HEK293 (cell line): ENCODE measurements around the gene NFRKB.

Source experiments
- ATF2 ChIP-seq: fragments of 450-650 bp; formaldehyde crosslinking; IDR thresholded peaks from 2 replicates; pipeline ENCODE4 v1.5.1; 2016; ENCODE audit warnings: missing biosample characterization, missing genetic modification characterization, low read depth
- REST ChIP-seq: fragments of 450-650 bp; formaldehyde crosslinking; IDR thresholded peaks from 2 replicates; pipeline ENCODE4 v1.5.1; 2016; ENCODE audit warnings: missing biosample characterization, missing genetic modification characterization
- YY1 ChIP-seq: fragments of 450-650 bp; formaldehyde crosslinking; IDR thresholded peaks from 2 replicates; pipeline ENCODE4 v1.5.1; 2018; ENCODE audit warnings: missing biosample characterization, missing genetic modification characterization
- ZNF121 ChIP-seq: fragments of 450-650 bp; formaldehyde crosslinking; IDR thresholded peaks from 2 replicates; pipeline ENCODE4 v1.5.1; 2016; ENCODE audit warnings: missing biosample characterization, missing genetic modification characterization
- ZNF24 ChIP-seq: fragments of 450-650 bp; formaldehyde crosslinking; IDR thresholded peaks from 2 replicates; pipeline ENCODE4 v1.5.1; 2016; ENCODE audit warnings: missing biosample characterization, missing genetic modification characterization
- ZNF280C ChIP-seq: fragments of 450-650 bp; formaldehyde crosslinking; IDR thresholded peaks from 2 replicates; pipeline ENCODE4 v1.5.1; 2016; ENCODE audit warnings: missing biosample characterization, missing genetic modification characterization
- ZNF501 ChIP-seq: fragments of 450-650 bp; formaldehyde crosslinking; IDR thresholded peaks from 2 replicates; pipeline ENCODE4 v1.5.1; 2016; ENCODE audit warnings: missing biosample characterization, missing genetic modification characterization
- ZNF510 ChIP-seq: fragments of 450-650 bp; formaldehyde crosslinking; IDR thresholded peaks from 2 replicates; pipeline ENCODE4 v1.5.1; 2018; ENCODE audit warnings: mild to moderate bottlenecking, missing genetic modification characterization, missing biosample characterization; ENCODE audit not compliant: insufficient replicate concordance
- ZNF596 ChIP-seq: fragments of 450-650 bp; IDR thresholded peaks from 2 replicates; pipeline ENCODE4 v1.5.0; 2018; ENCODE audit warnings: missing biosample characterization, mild to moderate bottlenecking, missing genetic modification characterization, moderate library complexity
- ZNF629 ChIP-seq: fragments of 450-650 bp; formaldehyde crosslinking; IDR thresholded peaks from 2 replicates; pipeline ENCODE4 v1.5.1; 2017; ENCODE audit warnings: missing biosample characterization, missing genetic modification characterization
- TF ChIP-seq, protein P1 (sequence below): fragments of 450-650 bp; formaldehyde crosslinking; IDR thresholded peaks from 2 replicates; pipeline ENCODE4 v1.5.1; 2016; ENCODE audit warnings: missing biosample characterization, missing genetic modification characterization
- TF ChIP-seq, protein P2 (sequence below): fragments of 450-650 bp; formaldehyde crosslinking; IDR thresholded peaks from 2 replicates; pipeline ENCODE4 v1.5.1; 2017; ENCODE audit warnings: missing biosample characterization, missing genetic modification characterization
- TF ChIP-seq, protein P3 (sequence below): sonication (generic); formaldehyde crosslinking; IDR thresholded peaks from 2 replicates; pipeline ENCODE4 v1.8.1; 2022; ENCODE audit warnings: mild to moderate bottlenecking, moderate library complexity, missing genetic modification reagents

- TF ChIP-seq ZNF121 (tag by site-specific recombination) (no peak), REST (no peak), ZNF510 (tag by site-specific recombination) (no peak), ATF2 (tag by site-specific recombination) (no peak), ZNF501 (no peak), ZNF24 (tag by site-specific recombination) (no peak), ZNF596 (tag by site-specific recombination) (no peak), YY1 (tag by site-specific recombination) (no peak), ZNF280C (tag by site-specific recombination) (no peak), ZNF629 (no peak)
- TF ChIP-seq, protein P1, sequence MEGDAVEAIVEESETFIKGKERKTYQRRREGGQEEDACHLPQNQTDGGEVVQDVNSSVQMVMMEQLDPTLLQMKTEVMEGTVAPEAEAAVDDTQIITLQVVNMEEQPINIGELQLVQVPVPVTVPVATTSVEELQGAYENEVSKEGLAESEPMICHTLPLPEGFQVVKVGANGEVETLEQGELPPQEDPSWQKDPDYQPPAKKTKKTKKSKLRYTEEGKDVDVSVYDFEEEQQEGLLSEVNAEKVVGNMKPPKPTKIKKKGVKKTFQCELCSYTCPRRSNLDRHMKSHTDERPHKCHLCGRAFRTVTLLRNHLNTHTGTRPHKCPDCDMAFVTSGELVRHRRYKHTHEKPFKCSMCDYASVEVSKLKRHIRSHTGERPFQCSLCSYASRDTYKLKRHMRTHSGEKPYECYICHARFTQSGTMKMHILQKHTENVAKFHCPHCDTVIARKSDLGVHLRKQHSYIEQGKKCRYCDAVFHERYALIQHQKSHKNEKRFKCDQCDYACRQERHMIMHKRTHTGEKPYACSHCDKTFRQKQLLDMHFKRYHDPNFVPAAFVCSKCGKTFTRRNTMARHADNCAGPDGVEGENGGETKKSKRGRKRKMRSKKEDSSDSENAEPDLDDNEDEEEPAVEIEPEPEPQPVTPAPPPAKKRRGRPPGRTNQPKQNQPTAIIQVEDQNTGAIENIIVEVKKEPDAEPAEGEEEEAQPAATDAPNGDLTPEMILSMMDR, result no peak
- TF ChIP-seq, protein P2, sequence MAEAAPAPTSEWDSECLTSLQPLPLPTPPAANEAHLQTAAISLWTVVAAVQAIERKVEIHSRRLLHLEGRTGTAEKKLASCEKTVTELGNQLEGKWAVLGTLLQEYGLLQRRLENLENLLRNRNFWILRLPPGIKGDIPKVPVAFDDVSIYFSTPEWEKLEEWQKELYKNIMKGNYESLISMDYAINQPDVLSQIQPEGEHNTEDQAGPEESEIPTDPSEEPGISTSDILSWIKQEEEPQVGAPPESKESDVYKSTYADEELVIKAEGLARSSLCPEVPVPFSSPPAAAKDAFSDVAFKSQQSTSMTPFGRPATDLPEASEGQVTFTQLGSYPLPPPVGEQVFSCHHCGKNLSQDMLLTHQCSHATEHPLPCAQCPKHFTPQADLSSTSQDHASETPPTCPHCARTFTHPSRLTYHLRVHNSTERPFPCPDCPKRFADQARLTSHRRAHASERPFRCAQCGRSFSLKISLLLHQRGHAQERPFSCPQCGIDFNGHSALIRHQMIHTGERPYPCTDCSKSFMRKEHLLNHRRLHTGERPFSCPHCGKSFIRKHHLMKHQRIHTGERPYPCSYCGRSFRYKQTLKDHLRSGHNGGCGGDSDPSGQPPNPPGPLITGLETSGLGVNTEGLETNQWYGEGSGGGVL, result no peak
- TF ChIP-seq, protein P3, sequence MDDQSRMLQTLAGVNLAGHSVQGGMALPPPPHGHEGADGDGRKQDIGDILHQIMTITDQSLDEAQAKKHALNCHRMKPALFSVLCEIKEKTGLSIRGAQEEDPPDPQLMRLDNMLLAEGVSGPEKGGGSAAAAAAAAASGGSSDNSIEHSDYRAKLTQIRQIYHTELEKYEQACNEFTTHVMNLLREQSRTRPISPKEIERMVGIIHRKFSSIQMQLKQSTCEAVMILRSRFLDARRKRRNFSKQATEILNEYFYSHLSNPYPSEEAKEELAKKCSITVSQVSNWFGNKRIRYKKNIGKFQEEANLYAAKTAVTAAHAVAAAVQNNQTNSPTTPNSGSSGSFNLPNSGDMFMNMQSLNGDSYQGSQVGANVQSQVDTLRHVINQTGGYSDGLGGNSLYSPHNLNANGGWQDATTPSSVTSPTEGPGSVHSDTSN (CRISPR knock-in tag), result no peak
Measured at GRCh38 chr11:129846508-129847335, 48.7 kb downstream of the NFRKB start.
